ENCODE measurements around the gene TEC. TPM values are rescaled to one million over a fixed set of nuclear protein-coding genes. Genes with fewer than 3 reads are reported as not detected.
A peak's percentile ranks its signal among the peaks of the same experiment; 100 is the strongest.

TEC gene
- total and polyA plus RNA-seq, 9 of the 15 experiments (the other 6 are each of a cell fraction or from before 2014, with no cell fraction given): 5.3 to 14.7 (median 8.8) TPM

GRCh38 chr4:48315728-48316630, 46.3 kb upstream of the TEC start (continued):
- TF ChIP-seq XRCC5 (IDR thresholded peaks at IDR 0.05; ENCODE audit: low read depth, low read length) (no peak), TEAD2 (tag; IDR thresholded peaks at IDR 0.05) (no peak), NFRKB (IDR thresholded peaks at IDR 0.05; ENCODE audit: low read depth) (no peak), MYC (IDR thresholded peaks at IDR 0.05; ENCODE audit: low read depth, low read length) (0 out of 2 replicates have a peak, but pooled peaks have one; percentile 19), MYC (CRISPR knock-in tag; IDR thresholded peaks at IDR 0.05; ENCODE audit: borderline replicate concordance, low read depth) (no peak), BRD9 (IDR thresholded peaks at IDR 0.05; ENCODE audit: low read depth, partially characterized antibody) (peak; percentile 37), HDAC8 (tag; IDR thresholded peaks at IDR 0.05) (no peak), POLR3G (IDR thresholded peaks at IDR 0.05; ENCODE audit: extremely low read depth, insufficient read length, insufficient replicate concordance) (no peak), SMC3 (conservative IDR thresholded peaks at IDR 0.05; ENCODE audit: insufficient read depth, low read depth, low read length) (peak; percentile 72), SIRT6 (IDR thresholded peaks at IDR 0.05; ENCODE audit: low read depth, low read length) (no peak), CXXC5 (CRISPR knock-in tag; IDR thresholded peaks at IDR 0.05) (0 out of 2 replicates have a peak, but pooled peaks have one; percentile 14), CBX3 (IDR thresholded peaks at IDR 0.05; ENCODE audit: borderline replicate concordance in 1 of 2, low read length in 2 of 2) (peak in 1 of 2 experiments; percentile 61; a peak in 1 of 3 replicates), ZNF76 (CRISPR knock-in tag; IDR thresholded peaks at IDR 0.05; ENCODE audit: borderline replicate concordance) (no peak), SETDB1 (IDR thresholded peaks at IDR 0.05; ENCODE audit: low read length) (no peak), BCOR (IDR thresholded peaks at IDR 0.05) (peak; percentile 14; the same call in 1 of the 2 replicates), DPF2 (IDR thresholded peaks at IDR 0.05) (0 out of 2 replicates have a peak, but pooled peaks have one; percentile 17), ZNF197 (CRISPR knock-in tag; IDR thresholded peaks at IDR 0.05; ENCODE audit: low read depth) (no peak), CREBBP (IDR thresholded peaks at IDR 0.05; ENCODE audit: low read depth, low read length) (no peak)
- TF ChIP-seq, protein P1, sequence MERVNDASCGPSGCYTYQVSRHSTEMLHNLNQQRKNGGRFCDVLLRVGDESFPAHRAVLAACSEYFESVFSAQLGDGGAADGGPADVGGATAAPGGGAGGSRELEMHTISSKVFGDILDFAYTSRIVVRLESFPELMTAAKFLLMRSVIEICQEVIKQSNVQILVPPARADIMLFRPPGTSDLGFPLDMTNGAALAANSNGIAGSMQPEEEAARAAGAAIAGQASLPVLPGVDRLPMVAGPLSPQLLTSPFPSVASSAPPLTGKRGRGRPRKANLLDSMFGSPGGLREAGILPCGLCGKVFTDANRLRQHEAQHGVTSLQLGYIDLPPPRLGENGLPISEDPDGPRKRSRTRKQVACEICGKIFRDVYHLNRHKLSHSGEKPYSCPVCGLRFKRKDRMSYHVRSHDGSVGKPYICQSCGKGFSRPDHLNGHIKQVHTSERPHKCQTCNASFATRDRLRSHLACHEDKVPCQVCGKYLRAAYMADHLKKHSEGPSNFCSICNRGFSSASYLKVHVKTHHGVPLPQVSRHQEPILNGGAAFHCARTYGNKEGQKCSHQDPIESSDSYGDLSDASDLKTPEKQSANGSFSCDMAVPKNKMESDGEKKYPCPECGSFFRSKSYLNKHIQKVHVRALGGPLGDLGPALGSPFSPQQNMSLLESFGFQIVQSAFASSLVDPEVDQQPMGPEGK (CRISPR knock-in tag; IDR thresholded peaks at IDR 0.05; ENCODE audit: borderline replicate concordance): no peak
- TF ChIP-seq, protein P2, sequence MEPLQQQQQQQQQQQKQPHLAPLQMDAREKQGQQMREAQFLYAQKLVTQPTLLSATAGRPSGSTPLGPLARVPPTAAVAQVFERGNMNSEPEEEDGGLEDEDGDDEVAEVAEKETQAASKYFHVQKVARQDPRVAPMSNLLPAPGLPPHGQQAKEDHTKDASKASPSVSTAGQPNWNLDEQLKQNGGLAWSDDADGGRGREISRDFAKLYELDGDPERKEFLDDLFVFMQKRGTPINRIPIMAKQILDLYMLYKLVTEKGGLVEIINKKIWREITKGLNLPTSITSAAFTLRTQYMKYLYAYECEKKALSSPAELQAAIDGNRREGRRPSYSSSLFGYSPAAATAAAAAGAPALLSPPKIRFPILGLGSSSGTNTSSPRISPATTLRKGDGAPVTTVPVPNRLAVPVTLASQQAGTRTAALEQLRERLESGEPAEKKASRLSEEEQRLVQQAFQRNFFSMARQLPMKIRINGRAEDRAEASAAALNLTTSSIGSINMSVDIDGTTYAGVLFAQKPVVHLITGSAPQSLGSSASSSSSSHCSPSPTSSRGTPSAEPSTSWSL (CRISPR knock-in tag; IDR thresholded peaks at IDR 0.05; ENCODE audit: borderline replicate concordance): no peak
- TF ChIP-seq, protein P3, sequence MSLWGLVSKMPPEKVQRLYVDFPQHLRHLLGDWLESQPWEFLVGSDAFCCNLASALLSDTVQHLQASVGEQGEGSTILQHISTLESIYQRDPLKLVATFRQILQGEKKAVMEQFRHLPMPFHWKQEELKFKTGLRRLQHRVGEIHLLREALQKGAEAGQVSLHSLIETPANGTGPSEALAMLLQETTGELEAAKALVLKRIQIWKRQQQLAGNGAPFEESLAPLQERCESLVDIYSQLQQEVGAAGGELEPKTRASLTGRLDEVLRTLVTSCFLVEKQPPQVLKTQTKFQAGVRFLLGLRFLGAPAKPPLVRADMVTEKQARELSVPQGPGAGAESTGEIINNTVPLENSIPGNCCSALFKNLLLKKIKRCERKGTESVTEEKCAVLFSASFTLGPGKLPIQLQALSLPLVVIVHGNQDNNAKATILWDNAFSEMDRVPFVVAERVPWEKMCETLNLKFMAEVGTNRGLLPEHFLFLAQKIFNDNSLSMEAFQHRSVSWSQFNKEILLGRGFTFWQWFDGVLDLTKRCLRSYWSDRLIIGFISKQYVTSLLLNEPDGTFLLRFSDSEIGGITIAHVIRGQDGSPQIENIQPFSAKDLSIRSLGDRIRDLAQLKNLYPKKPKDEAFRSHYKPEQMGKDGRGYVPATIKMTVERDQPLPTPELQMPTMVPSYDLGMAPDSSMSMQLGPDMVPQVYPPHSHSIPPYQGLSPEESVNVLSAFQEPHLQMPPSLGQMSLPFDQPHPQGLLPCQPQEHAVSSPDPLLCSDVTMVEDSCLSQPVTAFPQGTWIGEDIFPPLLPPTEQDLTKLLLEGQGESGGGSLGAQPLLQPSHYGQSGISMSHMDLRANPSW (CRISPR knock-in tag; IDR thresholded peaks at IDR 0.05): no peak

Data from K562 (cell line).